A673 (cell line): ENCODE results near the gene ANAPC10. TPM values are rescaled to one million over a fixed set of nuclear protein-coding genes. Genes with fewer than 3 reads are reported as not detected.

Source experiments
- BruUV-seq: library from RNA; stranded (reverse); fragments of 400-500 nt; replicated peaks from 2 replicates; lab custom pipeline; 2021; lab: Mats Ljungman, UMichigan
- CTCF ChIA-PET: fragments of 300-600 bp; sonication (Branson Sonifier 250); formaldehyde crosslinking; loops from one replicate; lab custom pipeline; 2022; ENCODE audit warnings: antibody characterized with exemption; lab: Charles Lee
- POLR2A ChIA-PET: fragments of 300-600 bp; sonication (Branson Sonifier 250); formaldehyde crosslinking; loops from one replicate; lab custom pipeline; 2022; ENCODE audit warnings: antibody characterized with exemption; ENCODE audit not compliant: low non-redundant PET; lab: Charles Lee
- DNase-seq: peaks from one replicate; pipeline ENCODE4 v3.0.0-alpha.2; 2015; ENCODE audit warnings: low spot score
- H3K27ac ChIP-seq: fragments of 200-600 bp; sonication (generic); 2 replicates; pipeline ENCODE4 v1.5.1; 2016; ENCODE audit warnings: mixed run types, low read depth, mild to moderate bottlenecking, mixed read lengths, antibody characterized with exemption, low read length; ENCODE audit not compliant: poor library complexity, severe bottlenecking
- H3K27me3 ChIP-seq: fragments of 200-600 bp; sonication (generic); replicated peaks from 2 replicates; pipeline ENCODE4 v1.6.1; 2017; ENCODE audit warnings: mixed run types, low read depth, mild to moderate bottlenecking, mixed read lengths, antibody characterized with exemption, low read length; ENCODE audit not compliant: insufficient read depth, poor library complexity
- H3K36me3 ChIP-seq: fragments of 200-600 bp; sonication (generic); 2 replicates; pipeline ENCODE4 v1.6.1; 2016; ENCODE audit warnings: mixed run types, mild to moderate bottlenecking, mixed read lengths, antibody characterized with exemption, low read length; ENCODE audit not compliant: insufficient read depth, poor library complexity, severe bottlenecking
- H3K4me1 ChIP-seq: fragments of 200-600 bp; sonication (generic); 2 replicates; pipeline ENCODE4 v1.6.1; 2017; ENCODE audit warnings: mixed run types, mild to moderate bottlenecking, mixed read lengths, antibody characterized with exemption, low read length; ENCODE audit not compliant: insufficient read depth, poor library complexity, severe bottlenecking
- H3K4me3 ChIP-seq: fragments of 200-600 bp; sonication (generic); 2 replicates; pipeline ENCODE4 v1.5.1; 2016; ENCODE audit warnings: low read depth, mixed run types, mild to moderate bottlenecking, mixed read lengths, low read length; ENCODE audit not compliant: poor library complexity, severe bottlenecking
- H3K9me3 ChIP-seq: fragments of 200-600 bp; sonication (generic); 2 replicates; pipeline ENCODE4 v1.6.1; 2016; ENCODE audit warnings: mixed run types, low read depth, mild to moderate bottlenecking, mixed read lengths, antibody characterized with exemption, low read length; ENCODE audit not compliant: poor library complexity, severe bottlenecking
- CTCF ChIP-seq: fragments of 300-800, 200-600 bp; sonication (generic); conservative IDR thresholded peaks from 2 replicates; pipeline ENCODE4 v1.5.1; 2017; ENCODE audit warnings: low read depth, mild to moderate bottlenecking, antibody characterized with exemption, low read length, moderate library complexity, mixed read lengths
- EZH2 ChIP-seq: fragments of 200-600 bp; sonication (generic); IDR thresholded peaks from 2 replicates; pipeline ENCODE4 v1.6.1; 2017; ENCODE audit warnings: borderline replicate concordance, low read depth, mild to moderate bottlenecking, mixed read lengths, antibody characterized with exemption, low read length; ENCODE audit not compliant: poor library complexity, severe bottlenecking
- intact Hi-C: fragments of 100-400 bp; cut with micrococcal nuclease; formaldehyde crosslinking; loops from one replicate; pipeline ENCODE4 v1.10.0; 2022; ENCODE audit not compliant: unreplicated experiment
- total RNA-seq: library from RNA; stranded (reverse); gene quantifications from 2 replicates; pipeline ENCODE4 v1.2.3, GENCODE V29; 2021

The ANAPC10 gene
- total RNA-seq, 1 experiment from 2014 or later = 30.5 TPM

GRCh38 chr4:144975718-144976117 is 122.3 kb downstream of the ANAPC10 start:
- H3K9me3 ChIP-seq = peaks cover 5% of the 10 kb centered on the region
- intact Hi-C loops = no loop called here
- DNase-seq = no peak
- no peak overlapping the region for H3K27ac ChIP-seq
- no TSS peak for BruUV-seq
- H3K27me3 ChIP-seq = no peaks in the 10 kb centered on the region
- TF ChIP-seq CTCF (no peak), EZH2 (no peak)
- no peaks in the 10 kb centered on the region for H3K36me3 ChIP-seq
- CTCF ChIA-PET = no interaction called here
- H3K4me1 ChIP-seq = no peaks in the 10 kb centered on the region
- H3K4me3 ChIP-seq = no peak overlapping the region
- POLR2A ChIA-PET = no interaction called here

- H3K9me3 ChIP-seq = no peaks in the 10 kb centered on the region
- H3K27me3 ChIP-seq = no peaks in the 10 kb centered on the region
- ChIA-PET CTCF (no interaction called here), POLR2A (no interaction called here)
- no peak for TF ChIP-seq CTCF
- intact Hi-C loops = no loop called here
- BruUV-seq = no TSS peak
- H3K4me3 ChIP-seq = no peak overlapping the region
- H3K4me1 ChIP-seq = no peaks in the 10 kb centered on the region
- no peak for DNase-seq
- H3K36me3 ChIP-seq = no peaks in the 10 kb centered on the region
- no peak overlapping the region for H3K27ac ChIP-seq
Measured at GRCh38 chr4:144970597-144970996, 127.4 kb downstream of the ANAPC10 start.

GRCh38 chr4:144969821-144970220 is 128.2 kb downstream of the ANAPC10 start:
- H3K36me3 ChIP-seq = no peaks in the 10 kb centered on the region
- DNase-seq = no peak
- H3K9me3 ChIP-seq = no peaks in the 10 kb centered on the region
- H3K4me3 ChIP-seq = no peak overlapping the region
- H3K4me1 ChIP-seq = no peaks in the 10 kb centered on the region
- no peak for TF ChIP-seq EZH2
- no peak for TF ChIP-seq CTCF
- H3K27me3 ChIP-seq = no peaks in the 10 kb centered on the region
- H3K27ac ChIP-seq = no peak overlapping the region
- ChIA-PET POLR2A (no interaction called here), CTCF (no interaction called here)
- intact Hi-C loops = no loop called here
- BruUV-seq = no TSS peak
